SK-N-SH treated with all-trans-retinoic acid at 6 μM for 48 hours (cell line): Measurements from ENCODE around the gene NIPA2.

ENCODE experiments used
- ATAC-seq: fragments of 200-7000 bp; cut with Tn5 transposase; 3 replicates; pipeline ENCODE4 v1.9.1; 2020; ENCODE audit warnings: mild to moderate bottlenecking, moderate library complexity
- ARNTL ChIP-seq: fragments of 450-650 bp; formaldehyde crosslinking; IDR thresholded peaks from 2 replicates; pipeline ENCODE4 v1.5.0; 2020; ENCODE audit warnings: low read depth, mild to moderate bottlenecking, moderate library complexity, borderline replicate concordance
- BACH2 ChIP-seq: fragments of 250-450 bp; sonication (Bioruptor Pico); IDR thresholded peaks from 2 replicates; pipeline ENCODE4 v1.9.0; 2021; ENCODE audit warnings: mild to moderate bottlenecking, borderline replicate concordance
- CSDC2 ChIP-seq: fragments of 250-450 bp; sonication (Bioruptor Pico); IDR thresholded peaks from 2 replicates; pipeline ENCODE4 v1.5.0; 2020; ENCODE audit warnings: mild to moderate bottlenecking, moderate library complexity
- ESRRG ChIP-seq: fragments of 250-450 bp; sonication (Bioruptor Pico); IDR thresholded peaks from 2 replicates; pipeline ENCODE4 v1.6.1; 2021; ENCODE audit warnings: mild to moderate bottlenecking
- GLIS3 ChIP-seq: fragments of 250-450 bp; sonication (Bioruptor Pico); IDR thresholded peaks from 2 replicates; pipeline ENCODE4 v1.5.0; 2020; ENCODE audit warnings: mild to moderate bottlenecking, moderate library complexity
- ISL1 ChIP-seq: fragments of 250-450 bp; sonication (Bioruptor Pico); IDR thresholded peaks from 2 replicates; pipeline ENCODE4 v2.1.2; 2022; ENCODE audit warnings: mild to moderate bottlenecking, moderate library complexity
- OSR1 ChIP-seq: fragments of 250-450 bp; sonication (Bioruptor Pico); IDR thresholded peaks from 2 replicates; pipeline ENCODE4 v1.8.0; 2022; ENCODE audit warnings: moderate library complexity, mild to moderate bottlenecking, inconsistent platforms
- PPARA ChIP-seq: fragments of 250-450 bp; sonication (Bioruptor Pico); IDR thresholded peaks from 2 replicates; pipeline ENCODE4 v1.5.0; 2020; ENCODE audit warnings: mild to moderate bottlenecking, borderline replicate concordance
- RARB ChIP-seq: fragments of 250-450 bp; sonication (Bioruptor Pico); IDR thresholded peaks from 2 replicates; pipeline ENCODE4 v1.8.0; 2021; ENCODE audit warnings: mild to moderate bottlenecking, moderate library complexity
- SNAI2 ChIP-seq: fragments of 250-450 bp; sonication (Bioruptor Pico); IDR thresholded peaks from 2 replicates; pipeline ENCODE4 v1.5.0; 2020; ENCODE audit warnings: mild to moderate bottlenecking, moderate library complexity
- TOX ChIP-seq: fragments of 250-450 bp; sonication (Bioruptor Pico); IDR thresholded peaks from 2 replicates; pipeline ENCODE4 v1.8.0; 2021; ENCODE audit warnings: mild to moderate bottlenecking, moderate library complexity, borderline replicate concordance
- ZFP3 ChIP-seq: fragments of 250-450 bp; sonication (Bioruptor Pico); IDR thresholded peaks from 2 replicates; pipeline ENCODE4 v1.5.0; 2020; ENCODE audit warnings: mild to moderate bottlenecking, moderate library complexity
- ZNF8 ChIP-seq: fragments of 450-650 bp; formaldehyde crosslinking; IDR thresholded peaks from 2 replicates; pipeline ENCODE4 v1.5.0; 2020; ENCODE audit warnings: mild to moderate bottlenecking, moderate library complexity
- TF ChIP-seq, protein P1 (sequence below): fragments of 250-450 bp; sonication (Bioruptor Pico); IDR thresholded peaks from 2 replicates; pipeline ENCODE4 v1.8.0; 2021; ENCODE audit warnings: low read depth, mild to moderate bottlenecking, moderate library complexity, borderline replicate concordance
- TF ChIP-seq, protein P2 (sequence below): fragments of 250-450 bp; sonication (Bioruptor Pico); IDR thresholded peaks from 2 replicates; pipeline ENCODE4 v1.5.0; 2020; ENCODE audit warnings: mild to moderate bottlenecking, moderate library complexity
- TF ChIP-seq, protein P3 (sequence below): fragments of 250-450 bp; sonication (Bioruptor Pico); IDR thresholded peaks from 2 replicates; pipeline ENCODE4 v1.8.0; 2020; ENCODE audit warnings: mild to moderate bottlenecking, moderate library complexity, borderline replicate concordance
- TF ChIP-seq, protein P4 (sequence below): fragments of 250-450 bp; sonication (Bioruptor Pico); IDR thresholded peaks from 2 replicates; pipeline ENCODE4 v1.5.1; 2021; ENCODE audit warnings: mild to moderate bottlenecking, moderate library complexity

Gene NIPA2

DNA sequence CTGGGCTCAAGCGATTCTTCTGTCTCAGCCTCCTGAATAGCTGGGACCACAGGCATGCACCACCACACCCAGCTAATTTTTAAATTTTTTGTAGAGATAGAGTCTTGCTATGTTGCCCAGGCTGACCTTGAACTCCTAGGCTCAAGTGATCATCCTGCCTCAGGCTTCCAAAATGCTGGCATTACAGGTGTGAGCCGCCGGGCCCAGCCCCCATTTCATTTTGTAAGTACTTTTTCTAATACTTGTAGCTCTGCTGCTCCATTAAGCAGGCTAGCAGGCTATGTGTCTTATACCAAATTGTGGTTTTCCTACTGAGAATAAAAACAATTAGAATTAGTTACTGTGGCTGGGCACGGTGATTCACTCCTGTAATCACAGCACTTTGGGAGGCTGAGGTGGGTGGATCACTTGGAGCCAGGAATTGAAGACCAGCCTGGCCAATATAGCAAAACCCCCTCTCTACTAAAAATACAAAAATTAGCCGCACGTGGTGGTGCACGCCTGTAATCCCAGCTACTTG lies 29.6 kb upstream of the NIPA2 start:
- ATAC-seq: no peak
- no peak for TF ChIP-seq SNAI2 (CRISPR knock-in tag)
- TF ChIP-seq, protein P1, sequence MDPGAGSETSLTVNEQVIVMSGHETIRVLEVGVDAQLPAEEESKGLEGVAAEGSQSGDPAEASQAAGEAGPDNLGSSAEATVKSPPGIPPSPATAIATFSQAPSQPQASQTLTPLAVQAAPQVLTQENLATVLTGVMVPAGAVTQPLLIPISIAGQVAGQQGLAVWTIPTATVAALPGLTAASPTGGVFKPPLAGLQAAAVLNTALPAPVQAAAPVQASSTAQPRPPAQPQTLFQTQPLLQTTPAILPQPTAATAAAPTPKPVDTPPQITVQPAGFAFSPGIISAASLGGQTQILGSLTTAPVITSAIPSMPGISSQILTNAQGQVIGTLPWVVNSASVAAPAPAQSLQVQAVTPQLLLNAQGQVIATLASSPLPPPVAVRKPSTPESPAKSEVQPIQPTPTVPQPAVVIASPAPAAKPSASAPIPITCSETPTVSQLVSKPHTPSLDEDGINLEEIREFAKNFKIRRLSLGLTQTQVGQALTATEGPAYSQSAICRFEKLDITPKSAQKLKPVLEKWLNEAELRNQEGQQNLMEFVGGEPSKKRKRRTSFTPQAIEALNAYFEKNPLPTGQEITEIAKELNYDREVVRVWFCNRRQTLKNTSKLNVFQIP (CRISPR knock-in tag): no peak
- no peak for TF ChIP-seq PPARA (CRISPR knock-in tag)

DNA sequence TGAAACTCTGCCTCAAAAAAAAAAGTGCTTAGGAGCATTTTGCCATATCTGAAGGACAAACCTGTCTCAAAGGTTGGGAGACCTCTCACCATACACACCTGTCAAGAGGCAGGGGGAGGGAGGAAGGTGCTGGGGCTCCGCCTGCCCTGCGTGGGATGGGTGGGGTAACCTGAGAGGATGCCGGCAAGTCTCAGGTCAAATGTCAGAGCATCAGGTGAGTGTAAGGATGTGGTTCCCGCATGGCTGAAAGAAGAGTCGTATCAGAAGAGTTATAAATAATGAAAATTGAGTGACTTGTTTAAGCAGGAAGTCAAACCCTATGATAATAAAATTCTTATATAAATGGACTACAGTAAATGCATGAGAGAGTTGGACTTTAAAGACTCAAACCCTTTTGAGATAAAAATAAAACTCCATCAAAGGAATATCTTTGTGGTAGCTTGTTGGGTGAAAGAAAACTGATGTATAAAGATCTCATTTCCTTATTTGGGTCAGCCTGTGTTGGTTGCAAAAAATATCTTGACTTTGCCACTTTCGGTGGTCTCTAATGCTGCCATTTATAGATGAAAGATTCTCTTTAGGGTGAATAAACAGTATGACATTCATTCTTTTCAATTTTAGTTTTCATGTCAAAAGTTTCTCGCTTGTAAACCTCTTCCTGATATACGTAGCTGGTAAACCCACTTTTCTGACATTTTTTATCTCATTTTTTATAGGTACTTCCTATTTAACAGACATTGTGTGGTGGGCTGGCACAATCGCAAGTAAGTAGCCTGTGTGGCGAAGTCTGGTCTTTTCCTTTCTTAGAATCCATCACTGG lies 28.2 kb upstream of the NIPA2 start:
- TF ChIP-seq, protein P1 (CRISPR knock-in tag): no peak
- no peak for ATAC-seq

DNA sequence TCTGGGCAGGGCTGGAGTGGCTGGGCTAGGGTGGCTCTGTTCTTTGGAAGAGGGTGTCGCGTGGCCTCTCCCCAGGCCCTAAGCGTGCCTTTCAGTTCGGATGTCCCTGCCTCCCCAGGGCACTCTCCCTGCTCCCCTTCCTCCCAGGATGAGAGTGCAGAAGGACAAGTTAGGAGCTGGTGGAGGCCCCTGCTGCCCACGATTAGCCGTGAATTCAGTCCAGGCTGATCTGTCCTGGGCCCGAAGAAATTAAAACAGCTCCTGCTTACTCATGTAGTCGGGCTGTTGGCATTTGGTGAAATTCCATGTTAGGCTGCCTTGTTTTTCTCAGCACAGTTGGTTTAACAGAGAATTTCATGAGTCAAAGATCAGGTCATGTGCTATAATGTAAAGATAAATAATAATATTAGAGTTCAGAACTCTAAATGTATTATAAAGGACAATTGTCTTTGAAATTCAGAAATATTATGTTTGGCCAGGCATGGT lies 27.6 kb upstream of the NIPA2 start:
- TF ChIP-seq ESRRG (no peak), SNAI2 (CRISPR knock-in tag) (no peak), OSR1 (CRISPR knock-in tag) (no peak), ZNF8 (CRISPR knock-in tag) (no peak)
- ATAC-seq: no peak

DNA sequence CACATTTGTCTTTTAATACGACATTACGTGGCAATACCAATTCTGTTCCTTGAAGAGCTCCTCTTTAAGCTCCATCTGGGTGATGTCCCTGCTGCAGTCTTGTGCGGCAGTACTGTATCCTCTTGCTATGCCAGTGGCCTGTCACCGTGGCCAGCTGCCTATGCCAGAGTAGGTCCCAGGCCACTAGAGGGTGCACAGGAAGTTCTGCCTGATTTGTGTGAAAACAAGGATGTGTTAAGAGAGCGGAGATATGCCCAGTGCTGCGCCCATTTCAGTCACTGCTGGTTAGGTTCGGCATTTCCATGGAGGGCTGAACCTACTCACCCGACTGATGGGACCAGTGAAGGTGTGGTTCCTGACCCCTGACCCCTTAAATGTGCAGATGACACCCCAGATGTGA lies 26.8 kb upstream of the NIPA2 start:
- ATAC-seq: peak; percentile 55
- TF ChIP-seq ESRRG: no peak
- no peak for TF ChIP-seq ZFP3 (CRISPR knock-in tag)
- no peak for TF ChIP-seq SNAI2 (CRISPR knock-in tag)
- TF ChIP-seq RARB (CRISPR knock-in tag): no peak
- no peak for TF ChIP-seq CSDC2
- TF ChIP-seq, all 23 proteins: peak for 0

DNA sequence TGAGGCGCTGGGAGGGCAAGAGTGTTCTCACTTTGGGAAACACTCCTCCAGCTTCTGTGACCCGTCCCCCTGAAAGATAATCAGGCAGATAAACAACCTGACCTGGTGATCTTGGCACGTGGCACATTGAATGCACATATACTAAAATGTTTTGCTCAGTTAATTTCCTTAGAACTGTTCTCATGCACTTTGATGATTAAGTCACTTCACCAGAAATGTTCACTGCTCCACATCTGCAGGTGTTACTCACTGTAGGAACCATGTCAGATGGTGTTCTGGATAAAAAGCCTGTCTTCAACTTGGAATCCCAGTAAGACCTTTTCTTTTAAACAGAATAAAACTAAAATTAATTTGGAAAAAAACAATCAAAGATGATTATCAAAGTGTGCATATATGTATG lies 24.6 kb upstream of the NIPA2 start:
- no peak for ATAC-seq
- TF ChIP-seq GLIS3 (CRISPR knock-in tag) (no peak), SNAI2 (CRISPR knock-in tag) (no peak), ISL1 (CRISPR knock-in tag) (no peak)
- TF ChIP-seq, protein P2, sequence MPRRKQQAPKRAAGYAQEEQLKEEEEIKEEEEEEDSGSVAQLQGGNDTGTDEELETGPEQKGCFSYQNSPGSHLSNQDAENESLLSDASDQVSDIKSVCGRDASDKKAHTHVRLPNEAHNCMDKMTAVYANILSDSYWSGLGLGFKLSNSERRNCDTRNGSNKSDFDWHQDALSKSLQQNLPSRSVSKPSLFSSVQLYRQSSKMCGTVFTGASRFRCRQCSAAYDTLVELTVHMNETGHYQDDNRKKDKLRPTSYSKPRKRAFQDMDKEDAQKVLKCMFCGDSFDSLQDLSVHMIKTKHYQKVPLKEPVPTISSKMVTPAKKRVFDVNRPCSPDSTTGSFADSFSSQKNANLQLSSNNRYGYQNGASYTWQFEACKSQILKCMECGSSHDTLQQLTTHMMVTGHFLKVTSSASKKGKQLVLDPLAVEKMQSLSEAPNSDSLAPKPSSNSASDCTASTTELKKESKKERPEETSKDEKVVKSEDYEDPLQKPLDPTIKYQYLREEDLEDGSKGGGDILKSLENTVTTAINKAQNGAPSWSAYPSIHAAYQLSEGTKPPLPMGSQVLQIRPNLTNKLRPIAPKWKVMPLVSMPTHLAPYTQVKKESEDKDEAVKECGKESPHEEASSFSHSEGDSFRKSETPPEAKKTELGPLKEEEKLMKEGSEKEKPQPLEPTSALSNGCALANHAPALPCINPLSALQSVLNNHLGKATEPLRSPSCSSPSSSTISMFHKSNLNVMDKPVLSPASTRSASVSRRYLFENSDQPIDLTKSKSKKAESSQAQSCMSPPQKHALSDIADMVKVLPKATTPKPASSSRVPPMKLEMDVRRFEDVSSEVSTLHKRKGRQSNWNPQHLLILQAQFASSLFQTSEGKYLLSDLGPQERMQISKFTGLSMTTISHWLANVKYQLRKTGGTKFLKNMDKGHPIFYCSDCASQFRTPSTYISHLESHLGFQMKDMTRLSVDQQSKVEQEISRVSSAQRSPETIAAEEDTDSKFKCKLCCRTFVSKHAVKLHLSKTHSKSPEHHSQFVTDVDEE (CRISPR knock-in tag): no peak

DNA sequence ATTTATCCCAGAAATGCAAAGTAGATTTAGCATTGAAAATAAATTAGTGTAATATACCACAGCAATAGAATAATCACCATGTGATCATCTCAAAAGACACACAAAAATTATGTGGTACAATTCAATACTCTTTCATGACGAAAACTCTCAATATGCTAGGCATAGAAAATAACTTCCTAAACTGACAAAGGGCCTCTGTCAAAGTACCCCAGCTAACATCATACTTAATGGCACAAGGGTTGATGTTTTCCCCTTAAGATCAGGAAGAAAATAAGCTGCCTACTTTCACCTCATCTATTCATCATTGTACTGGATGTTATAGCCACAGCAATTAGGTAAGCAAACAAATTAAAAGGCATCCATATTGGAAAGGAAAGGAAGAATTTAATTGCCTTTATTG lies 22.7 kb upstream of the NIPA2 start:
- no peak for ATAC-seq
- TF ChIP-seq, protein P3, sequence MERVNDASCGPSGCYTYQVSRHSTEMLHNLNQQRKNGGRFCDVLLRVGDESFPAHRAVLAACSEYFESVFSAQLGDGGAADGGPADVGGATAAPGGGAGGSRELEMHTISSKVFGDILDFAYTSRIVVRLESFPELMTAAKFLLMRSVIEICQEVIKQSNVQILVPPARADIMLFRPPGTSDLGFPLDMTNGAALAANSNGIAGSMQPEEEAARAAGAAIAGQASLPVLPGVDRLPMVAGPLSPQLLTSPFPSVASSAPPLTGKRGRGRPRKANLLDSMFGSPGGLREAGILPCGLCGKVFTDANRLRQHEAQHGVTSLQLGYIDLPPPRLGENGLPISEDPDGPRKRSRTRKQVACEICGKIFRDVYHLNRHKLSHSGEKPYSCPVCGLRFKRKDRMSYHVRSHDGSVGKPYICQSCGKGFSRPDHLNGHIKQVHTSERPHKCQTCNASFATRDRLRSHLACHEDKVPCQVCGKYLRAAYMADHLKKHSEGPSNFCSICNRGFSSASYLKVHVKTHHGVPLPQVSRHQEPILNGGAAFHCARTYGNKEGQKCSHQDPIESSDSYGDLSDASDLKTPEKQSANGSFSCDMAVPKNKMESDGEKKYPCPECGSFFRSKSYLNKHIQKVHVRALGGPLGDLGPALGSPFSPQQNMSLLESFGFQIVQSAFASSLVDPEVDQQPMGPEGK (CRISPR knock-in tag): no peak
- TF ChIP-seq, protein P2 (CRISPR knock-in tag): no peak
- no peak for TF ChIP-seq BACH2 (CRISPR knock-in tag)
- no peak for TF ChIP-seq ISL1 (CRISPR knock-in tag)
- no peak for TF ChIP-seq GLIS3 (CRISPR knock-in tag)
- TF ChIP-seq, protein P4, sequence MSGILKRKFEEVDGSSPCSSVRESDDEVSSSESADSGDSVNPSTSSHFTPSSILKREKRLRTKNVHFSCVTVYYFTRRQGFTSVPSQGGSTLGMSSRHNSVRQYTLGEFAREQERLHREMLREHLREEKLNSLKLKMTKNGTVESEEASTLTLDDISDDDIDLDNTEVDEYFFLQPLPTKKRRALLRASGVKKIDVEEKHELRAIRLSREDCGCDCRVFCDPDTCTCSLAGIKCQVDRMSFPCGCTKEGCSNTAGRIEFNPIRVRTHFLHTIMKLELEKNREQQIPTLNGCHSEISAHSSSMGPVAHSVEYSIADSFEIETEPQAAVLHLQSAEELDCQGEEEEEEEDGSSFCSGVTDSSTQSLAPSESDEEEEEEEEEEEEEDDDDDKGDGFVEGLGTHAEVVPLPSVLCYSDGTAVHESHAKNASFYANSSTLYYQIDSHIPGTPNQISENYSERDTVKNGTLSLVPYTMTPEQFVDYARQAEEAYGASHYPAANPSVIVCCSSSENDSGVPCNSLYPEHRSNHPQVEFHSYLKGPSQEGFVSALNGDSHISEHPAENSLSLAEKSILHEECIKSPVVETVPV: no peak
- TF ChIP-seq ARNTL (CRISPR knock-in tag): no peak
- TF ChIP-seq TOX (CRISPR knock-in tag): no peak
